GM19351 (cell line): ENCODE measurements around the gene PCDHGB3.
"Not testable (repeated sequence)": the region's sequence is repeated elsewhere in the genome, so short reads cannot be mapped to it uniquely, and the experiment has no call there.

Source experiments
- ATAC-seq: cut with Tn5 transposase; IDR thresholded peaks from one replicate; pipeline ENCODE4 v1.9.1; 2021; ENCODE audit warnings: mild to moderate bottlenecking, moderate library complexity; ENCODE audit not compliant: unreplicated experiment

The PCDHGB3 gene

GRCh38 chr5:141369994-141370848, at the start of gene PCDHGB3:
Gene PCDHGB3 (plus strand): TSS chr5:141370242. CDS start chr5:141370395, 153 bp downstream.
- ATAC-seq: peak; percentile 99

DNA sequence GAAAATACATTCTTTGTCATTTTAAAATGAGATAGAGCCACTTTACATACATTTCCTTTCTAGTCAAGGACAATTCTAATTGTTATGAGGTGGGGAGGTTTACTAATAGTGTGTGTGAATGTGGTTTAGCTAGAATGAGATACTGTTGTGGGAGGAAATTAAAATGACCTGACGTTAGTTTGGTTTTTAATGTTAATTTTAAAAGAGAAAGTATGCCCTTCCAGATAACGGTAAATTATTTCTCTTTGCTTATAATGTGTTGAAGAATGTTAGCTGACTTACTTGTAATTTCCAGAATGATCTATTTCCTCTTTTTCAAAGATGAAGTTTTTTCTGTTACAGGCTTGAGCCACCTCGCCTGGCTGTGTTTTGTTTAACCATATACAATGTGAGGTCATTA, 47.8 kb upstream of the PCDHGB3 start:
- no peak for ATAC-seq

DNA sequence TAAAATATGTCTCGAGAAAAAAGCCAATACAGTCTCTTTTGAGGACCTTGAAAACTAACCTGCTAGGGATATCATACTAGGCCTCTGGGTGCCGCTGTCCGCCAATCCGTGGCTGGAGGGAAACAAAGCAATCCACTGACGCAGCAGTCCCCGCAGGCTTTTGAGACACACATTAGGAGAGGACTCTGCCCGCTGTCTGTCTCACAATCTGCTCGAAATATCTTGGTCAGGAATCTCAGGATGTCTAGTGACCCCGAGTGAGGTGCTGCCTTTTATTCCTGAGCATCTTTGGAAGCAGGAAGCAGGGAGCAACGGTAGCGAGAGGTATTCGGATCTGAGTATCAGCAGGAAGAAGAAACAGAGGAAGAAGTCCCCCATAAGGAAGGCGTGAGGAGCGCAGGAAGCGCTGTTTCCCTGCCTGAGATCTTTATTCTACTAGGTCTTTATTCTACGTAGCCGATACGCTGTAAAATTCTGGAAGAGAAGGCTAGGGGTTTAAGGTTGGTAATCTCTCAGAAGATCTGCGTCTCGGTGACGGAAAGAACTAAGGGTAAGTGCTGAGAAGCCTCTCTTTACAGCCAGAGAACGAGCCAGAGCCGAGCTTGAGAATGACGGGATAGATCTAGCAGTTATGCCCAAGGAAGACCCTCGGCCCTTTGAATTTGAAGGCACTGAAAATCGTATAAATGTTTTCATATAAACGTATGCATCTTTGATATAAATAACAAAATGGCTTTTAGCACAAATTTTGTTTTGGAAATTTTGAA, 43.8 kb upstream of the PCDHGB3 start:
- ATAC-seq: peak; percentile 73

GRCh38 chr5:141328231-141328630, 41.8 kb upstream of the PCDHGB3 start:
- no peak for ATAC-seq

- peak; percentile 68 for ATAC-seq
Observed at GRCh38 chr5:141330299-141331080, 39.6 kb upstream of the PCDHGB3 start, which contains the start of gene PCDHGA1. Gene PCDHGA1 (plus strand): TSS chr5:141330514.

- ATAC-seq: not testable (repeated sequence)
Observed at GRCh38 chr5:141332571-141332970, 37.5 kb upstream of the PCDHGB3 start.

DNA sequence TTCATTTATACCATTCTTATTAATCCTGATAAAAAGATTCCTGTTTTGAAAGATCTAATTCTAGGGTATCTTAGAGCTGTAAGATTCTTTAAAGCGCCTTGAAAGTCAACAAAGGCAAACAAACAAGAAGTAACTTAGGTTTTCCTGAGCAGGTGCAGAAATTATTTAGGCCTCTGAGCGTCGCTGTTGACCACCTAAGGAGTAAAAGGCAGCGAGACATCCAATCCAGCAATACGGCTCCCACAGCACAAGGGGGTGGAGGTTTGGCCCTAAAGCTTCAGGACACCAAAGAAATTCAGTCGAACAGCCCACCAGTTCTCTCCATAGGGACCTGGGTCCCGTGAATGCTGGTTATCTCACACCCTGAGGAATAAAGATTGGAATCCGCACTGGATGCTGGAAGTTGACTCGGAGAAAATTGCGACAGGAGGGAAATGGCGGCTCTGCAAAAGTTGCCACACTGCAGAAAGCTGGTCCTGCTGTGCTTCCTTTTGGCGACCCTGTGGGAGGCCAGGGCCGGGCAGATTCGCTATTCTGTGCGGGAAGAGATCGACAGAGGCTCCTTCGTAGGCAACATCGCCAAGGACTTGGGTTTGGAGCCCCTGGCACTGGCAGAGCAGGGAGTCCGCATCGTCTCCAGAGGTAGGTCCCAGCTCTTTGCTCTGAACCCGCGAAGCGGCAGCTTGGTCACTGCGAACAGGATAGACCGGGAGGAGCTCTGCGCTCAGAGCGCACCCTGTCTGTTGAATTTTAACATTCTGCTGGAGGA, 31.3 kb upstream of the PCDHGB3 start, which contains the start of gene PCDHGA2:
Gene PCDHGA2, plus strand, starts transcription at position 223 of the 769 bp plus-strand sequence.
- no peak for ATAC-seq

DNA sequence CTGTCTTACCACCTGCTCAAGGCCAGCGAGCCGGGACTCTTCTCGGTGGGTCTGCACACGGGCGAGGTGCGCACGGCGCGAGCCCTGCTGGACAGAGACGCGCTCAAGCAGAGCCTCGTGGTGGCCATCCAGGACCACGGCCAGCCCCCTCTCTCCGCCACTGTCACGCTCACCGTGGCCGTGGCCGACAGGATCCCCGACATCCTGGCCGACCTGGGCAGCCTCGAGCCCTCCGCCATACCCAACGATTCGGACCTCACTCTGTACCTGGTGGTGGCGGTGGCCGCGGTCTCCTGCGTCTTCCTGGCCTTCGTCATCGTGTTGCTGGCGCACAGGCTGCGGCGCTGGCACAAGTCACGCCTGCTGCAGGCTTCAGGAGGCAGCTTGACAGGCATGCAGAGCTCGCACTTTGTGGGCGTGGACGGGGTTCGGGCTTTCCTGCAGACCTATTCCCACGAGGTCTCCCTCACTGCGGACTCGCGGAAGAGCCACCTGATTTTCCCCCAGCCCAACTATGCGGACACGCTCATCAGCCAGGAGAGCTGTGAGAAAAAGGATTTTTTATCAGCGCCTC, 29.2 kb upstream of the PCDHGB3 start:
- not testable (repeated sequence) for ATAC-seq

DNA sequence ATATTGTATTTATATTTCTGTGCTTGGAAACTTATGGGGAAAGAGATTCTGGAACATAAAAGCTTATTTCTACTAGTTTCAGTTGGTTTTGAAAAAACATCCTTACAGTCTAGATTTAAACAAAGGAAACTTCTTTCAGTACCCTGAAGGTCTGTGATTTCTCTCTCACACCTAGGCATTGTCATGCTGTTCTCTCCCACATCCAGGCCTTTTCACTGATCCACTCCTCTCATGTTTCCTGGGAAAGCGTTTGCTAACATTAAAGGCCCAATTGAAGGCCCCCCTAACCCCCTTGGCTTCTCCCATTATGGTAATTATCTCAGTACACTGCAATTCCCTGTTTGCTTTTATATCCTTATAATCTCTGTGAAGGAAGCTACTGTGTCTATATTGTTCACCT, 27.3 kb upstream of the PCDHGB3 start:
- no peak for ATAC-seq

DNA sequence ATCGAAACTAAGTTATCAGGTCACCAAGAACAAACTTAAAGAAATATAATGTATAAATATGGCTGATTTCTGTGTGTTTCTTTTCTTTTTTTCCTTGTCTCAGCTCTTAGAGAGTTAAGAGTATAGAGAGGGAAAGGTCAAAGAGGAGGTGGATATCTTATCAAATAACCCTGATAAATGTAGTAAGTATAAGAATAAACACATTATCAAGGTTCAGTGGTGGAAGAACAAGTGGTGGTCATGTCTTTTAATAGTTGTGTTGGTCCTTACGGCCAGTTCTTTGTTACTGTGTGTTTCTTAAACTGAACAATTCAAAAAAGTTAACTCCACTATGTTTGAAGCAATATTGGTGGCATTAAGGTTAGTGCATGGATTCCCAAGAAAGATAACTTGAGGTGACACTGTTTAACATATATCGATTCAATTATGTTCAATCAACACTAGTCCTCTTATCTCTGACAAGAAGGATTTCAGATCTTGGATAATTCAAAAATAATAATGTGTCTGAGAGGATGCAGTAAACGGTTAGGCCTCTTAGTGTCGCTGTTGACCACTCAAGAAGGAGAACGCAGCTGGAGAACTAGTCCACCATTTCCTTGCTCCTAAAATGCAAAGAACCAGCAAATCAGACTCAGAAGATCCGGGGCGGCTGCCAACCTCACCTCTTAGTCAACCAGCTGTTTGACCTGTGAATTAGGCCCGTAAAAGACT, 26.6 kb upstream of the PCDHGB3 start, which contains the start of gene PCDHGA3:
Gene PCDHGA3, plus strand, starts transcription at position 588 of the 711 bp plus-strand sequence. CDS start 205 bp downstream, outside the sequence.
- no peak for ATAC-seq

DNA sequence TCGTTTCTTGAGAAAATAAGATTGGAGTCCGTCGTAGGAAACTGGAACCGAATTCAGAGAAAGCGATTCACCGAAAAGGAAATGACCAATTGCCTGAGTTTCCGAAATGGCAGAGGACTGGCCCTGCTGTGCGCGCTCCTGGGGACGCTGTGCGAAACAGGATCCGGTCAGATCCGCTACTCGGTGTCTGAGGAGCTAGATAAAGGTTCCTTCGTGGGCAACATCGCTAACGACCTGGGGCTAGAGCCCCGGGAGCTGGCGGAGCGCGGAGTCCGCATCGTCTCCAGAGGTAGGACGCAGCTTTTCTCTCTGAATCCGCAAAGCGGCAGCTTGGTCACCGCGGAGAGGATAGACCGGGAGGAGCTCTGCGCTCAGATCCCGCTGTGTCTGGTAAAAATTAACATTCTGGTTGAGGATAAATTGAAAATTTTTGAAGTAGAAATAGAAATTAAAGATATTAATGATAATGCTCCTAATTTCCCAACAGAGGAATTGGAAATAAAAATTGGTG, 26.0 kb upstream of the PCDHGB3 start:
- ATAC-seq: no peak

GRCh38 chr5:141345327-141345726, 24.7 kb upstream of the PCDHGB3 start:
- ATAC-seq: no peak

GRCh38 chr5:141346017-141346416, 24.0 kb upstream of the PCDHGB3 start:
- not testable (repeated sequence) for ATAC-seq

DNA sequence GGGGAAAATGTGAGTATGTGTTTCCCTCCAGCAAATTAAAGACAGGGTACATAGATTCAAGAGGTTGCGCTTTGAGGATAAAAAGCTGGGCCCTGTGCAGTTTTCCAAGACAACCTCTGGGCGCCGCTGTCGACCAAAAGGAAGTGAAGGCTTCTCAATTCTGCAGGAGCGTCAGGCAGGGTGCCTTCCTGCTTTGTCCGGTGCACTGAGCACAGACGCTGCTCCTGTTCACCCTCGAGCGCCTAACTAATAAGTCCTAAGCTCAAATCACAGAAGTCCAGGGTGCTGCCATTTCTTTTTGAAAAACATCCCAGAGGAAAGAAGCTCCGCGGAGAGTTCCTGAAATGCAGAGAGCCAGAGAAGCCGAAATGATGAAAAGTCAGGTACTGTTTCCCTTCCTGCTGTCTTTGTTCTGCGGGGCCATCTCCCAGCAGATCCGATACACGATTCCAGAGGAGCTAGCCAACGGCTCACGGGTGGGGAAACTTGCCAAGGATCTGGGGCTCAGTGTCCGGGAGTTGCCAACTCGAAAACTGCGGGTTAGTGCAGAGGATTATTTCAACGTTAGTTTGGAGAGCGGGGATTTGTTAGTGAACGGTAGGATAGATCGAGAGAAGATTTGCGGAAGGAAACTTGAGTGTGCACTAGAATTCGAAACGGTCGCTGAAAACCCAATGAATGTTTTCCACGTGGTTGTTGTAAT, 20.0 kb upstream of the PCDHGB3 start, which contains the start of gene PCDHGB1:
Gene PCDHGB1, plus strand, starts transcription at position 183 of the 703 bp plus-strand sequence. Its CDS starts 162 bp downstream, at position 345.
- peak; percentile 73 for ATAC-seq

DNA sequence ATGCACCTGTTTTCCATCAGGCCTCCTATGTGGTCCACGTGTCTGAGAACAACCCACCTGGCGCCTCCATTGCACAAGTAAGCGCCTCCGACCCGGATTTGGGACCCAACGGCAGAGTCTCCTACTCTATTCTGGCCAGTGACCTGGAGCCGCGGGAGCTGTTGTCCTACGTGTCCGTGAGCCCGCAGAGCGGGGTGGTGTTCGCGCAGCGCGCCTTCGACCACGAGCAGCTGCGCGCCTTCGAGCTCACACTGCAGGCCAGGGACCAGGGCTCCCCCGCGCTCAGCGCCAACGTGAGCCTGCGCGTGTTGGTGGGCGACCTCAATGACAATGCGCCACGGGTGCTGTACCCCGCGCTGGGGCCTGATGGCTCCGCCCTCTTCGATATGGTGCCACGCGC, 18.5 kb upstream of the PCDHGB3 start:
- ATAC-seq: no peak

DNA sequence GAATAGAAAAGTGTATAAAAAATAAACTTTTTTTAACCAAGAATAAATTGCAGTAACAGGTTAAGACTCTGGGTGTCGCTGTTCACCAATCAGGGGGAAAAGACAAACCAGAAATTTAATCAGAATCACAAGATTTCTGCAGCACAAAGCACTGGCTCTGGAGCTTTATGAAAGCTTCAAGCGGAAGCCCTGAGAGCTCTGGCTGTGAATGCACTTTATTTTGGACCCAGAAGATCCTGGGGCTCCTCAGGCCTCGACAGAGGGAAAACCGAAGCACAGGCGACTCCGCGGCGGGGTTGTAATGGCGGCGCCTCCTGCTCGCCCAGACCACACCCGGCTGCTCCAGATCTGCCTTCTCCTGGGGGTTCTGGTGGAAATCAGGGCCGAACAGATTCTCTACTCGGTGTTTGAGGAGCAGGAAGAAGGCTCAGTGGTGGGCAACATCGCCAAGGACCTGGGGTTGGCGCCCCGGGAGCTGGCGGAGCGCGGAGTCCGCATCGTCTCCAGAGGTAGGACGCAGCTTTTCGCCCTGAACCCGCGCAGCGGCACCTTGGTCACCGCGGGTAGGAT, 15.1 kb upstream of the PCDHGB3 start, which contains the start of gene PCDHGA4:
Gene PCDHGA4, plus strand, starts transcription at position 122 of the 570 bp plus-strand sequence. Its CDS starts 87 bp downstream, at position 209.
- ATAC-seq: no peak

- ATAC-seq: no peak
Observed at GRCh38 chr5:141355641-141356040, 14.4 kb upstream of the PCDHGB3 start.

GRCh38 chr5:141356133-141356532, 13.9 kb upstream of the PCDHGB3 start:
- no peak for ATAC-seq
